Measurements from ENCODE around the gene CNPY3.

DNA sequence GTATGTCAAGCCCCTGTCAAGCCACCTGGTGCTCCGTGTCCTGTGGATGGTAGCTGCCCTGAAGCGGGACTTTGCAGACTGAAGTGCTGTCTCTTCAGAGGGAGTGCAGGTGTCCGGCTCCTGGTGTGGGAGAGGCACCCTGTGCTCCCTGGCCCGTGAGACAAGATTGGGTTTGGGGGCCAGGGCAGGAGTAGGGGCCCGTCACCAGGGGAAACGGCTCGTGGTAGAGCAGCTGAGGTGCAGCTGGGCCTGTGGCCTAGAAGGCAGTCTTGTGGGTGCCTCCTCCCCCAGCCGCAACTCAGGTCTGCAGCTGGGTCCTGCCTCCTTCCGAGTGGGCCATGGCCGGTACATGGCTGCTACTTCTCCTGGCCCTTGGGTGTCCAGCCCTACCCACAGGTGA is 13.5 kb upstream of the CNPY3 start, which contains the start of gene PTCRA:
- TF ChIP-seq, protein P1, sequence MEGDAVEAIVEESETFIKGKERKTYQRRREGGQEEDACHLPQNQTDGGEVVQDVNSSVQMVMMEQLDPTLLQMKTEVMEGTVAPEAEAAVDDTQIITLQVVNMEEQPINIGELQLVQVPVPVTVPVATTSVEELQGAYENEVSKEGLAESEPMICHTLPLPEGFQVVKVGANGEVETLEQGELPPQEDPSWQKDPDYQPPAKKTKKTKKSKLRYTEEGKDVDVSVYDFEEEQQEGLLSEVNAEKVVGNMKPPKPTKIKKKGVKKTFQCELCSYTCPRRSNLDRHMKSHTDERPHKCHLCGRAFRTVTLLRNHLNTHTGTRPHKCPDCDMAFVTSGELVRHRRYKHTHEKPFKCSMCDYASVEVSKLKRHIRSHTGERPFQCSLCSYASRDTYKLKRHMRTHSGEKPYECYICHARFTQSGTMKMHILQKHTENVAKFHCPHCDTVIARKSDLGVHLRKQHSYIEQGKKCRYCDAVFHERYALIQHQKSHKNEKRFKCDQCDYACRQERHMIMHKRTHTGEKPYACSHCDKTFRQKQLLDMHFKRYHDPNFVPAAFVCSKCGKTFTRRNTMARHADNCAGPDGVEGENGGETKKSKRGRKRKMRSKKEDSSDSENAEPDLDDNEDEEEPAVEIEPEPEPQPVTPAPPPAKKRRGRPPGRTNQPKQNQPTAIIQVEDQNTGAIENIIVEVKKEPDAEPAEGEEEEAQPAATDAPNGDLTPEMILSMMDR (IDR thresholded peaks at IDR 0.05) = no peak
- TF ChIP-seq POLR2A (IDR thresholded peaks at IDR 0.05) (no peak), POLR2AphosphoS5 (IDR thresholded peaks at IDR 0.05) (no peak), EP300 (IDR thresholded peaks at IDR 0.05) (no peak)

Data from gastroesophageal sphincter (tissue), 3 donors.